Activated T-cell treated with anti-CD3 and anti-CD28 coated beads, Interleukin-2, amount 50 U/mL, for 24 hours (primary cell): ENCODE results near the gene PIP4K2A.
"Not testable (repeated sequence)": the region's sequence is repeated elsewhere in the genome, so short reads cannot be mapped to it uniquely, and the experiment has no call there.

Source experiments
- DNase-seq: peaks from one replicate; pipeline ENCODE4 v3.0.0-alpha.2; 2020
- H3K27ac Mint-ChIP-seq: 2 replicates; pipeline ENCODE4 v1.8.0; 2020; ENCODE audit warnings: mild to moderate bottlenecking, mixed read lengths
- H3K27me3 Mint-ChIP-seq: 2 replicates; pipeline ENCODE4 v1.8.0; 2020; ENCODE audit warnings: mixed read lengths
- H3K36me3 Mint-ChIP-seq: 2 replicates; pipeline ENCODE4 v1.8.0; 2020; ENCODE audit warnings: low read depth, mixed read lengths
- H3K4me1 Mint-ChIP-seq: 2 replicates; pipeline ENCODE4 v1.8.0; 2020; ENCODE audit warnings: low read depth, mixed read lengths
- H3K4me3 Mint-ChIP-seq: 2 replicates; pipeline ENCODE4 v1.8.0; 2020; ENCODE audit warnings: mild to moderate bottlenecking, moderate library complexity, mixed read lengths
- H3K9me3 Mint-ChIP-seq: 2 replicates; pipeline ENCODE4 v1.8.0; 2020; ENCODE audit warnings: mixed read lengths

Gene PIP4K2A

GRCh38 chr10:22727663-22728062 lies 13.3 kb upstream of the PIP4K2A start:
- DNase-seq: no peak
- H3K27me3 Mint-ChIP-seq: no peaks in the 10 kb centered on the region
- peaks cover 24% of the 10 kb centered on the region for H3K4me1 Mint-ChIP-seq
- H3K9me3 Mint-ChIP-seq: no peaks in the 10 kb centered on the region
- no peak overlapping the region for H3K27ac Mint-ChIP-seq
- H3K36me3 Mint-ChIP-seq: no peaks in the 10 kb centered on the region
- H3K4me3 Mint-ChIP-seq: no peak overlapping the region

DNA sequence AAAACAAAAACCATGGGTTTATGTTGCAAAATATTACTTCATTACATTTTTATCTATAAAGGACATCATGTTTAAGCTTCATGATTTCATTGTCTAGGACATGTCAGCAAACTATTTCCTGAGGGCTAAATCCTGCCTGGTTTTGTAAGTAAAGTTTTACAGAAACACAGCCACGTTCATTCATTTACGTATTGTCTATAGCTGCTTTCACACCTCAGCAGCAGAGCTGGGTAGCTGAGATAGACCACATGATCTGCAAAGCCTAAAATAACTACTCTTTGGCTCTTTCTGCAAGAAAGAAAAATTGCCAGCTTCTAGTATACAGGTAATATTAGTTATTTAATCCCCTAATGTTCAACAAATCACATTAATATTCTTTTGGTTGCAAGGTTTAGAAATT lies 12.7 kb upstream of the PIP4K2A start:
- Mint-ChIP-seq H3K27me3 (no peaks in the 10 kb centered on the region), H3K4me3 (no peak overlapping the region), H3K27ac (no peak overlapping the region), H3K4me1 (peaks cover 24% of the 10 kb centered on the region), H3K9me3 (no peaks in the 10 kb centered on the region), H3K36me3 (no peaks in the 10 kb centered on the region)
- DNase-seq: no peak

GRCh38 chr10:22724773-22725172 lies 10.4 kb upstream of the PIP4K2A start:
- Mint-ChIP-seq H3K9me3 (no peaks in the 10 kb centered on the region), H3K27me3 (no peaks in the 10 kb centered on the region), H3K27ac (no peak overlapping the region), H3K4me3 (no peak overlapping the region), H3K4me1 (peaks cover 29% of the 10 kb centered on the region), H3K36me3 (no peaks in the 10 kb centered on the region)
- no peak for DNase-seq

- no peaks in the 10 kb centered on the region for H3K36me3 Mint-ChIP-seq
- H3K4me1 Mint-ChIP-seq: peaks cover 29% of the 10 kb centered on the region
- no peaks in the 10 kb centered on the region for H3K27me3 Mint-ChIP-seq
- no peak overlapping the region for H3K4me3 Mint-ChIP-seq
- H3K27ac Mint-ChIP-seq: no peak overlapping the region
- no peak for DNase-seq
- no peaks in the 10 kb centered on the region for H3K9me3 Mint-ChIP-seq
These were observed 9.4 kb upstream of the PIP4K2A start for GRCh38 chr10:22723783-22724182.

DNA sequence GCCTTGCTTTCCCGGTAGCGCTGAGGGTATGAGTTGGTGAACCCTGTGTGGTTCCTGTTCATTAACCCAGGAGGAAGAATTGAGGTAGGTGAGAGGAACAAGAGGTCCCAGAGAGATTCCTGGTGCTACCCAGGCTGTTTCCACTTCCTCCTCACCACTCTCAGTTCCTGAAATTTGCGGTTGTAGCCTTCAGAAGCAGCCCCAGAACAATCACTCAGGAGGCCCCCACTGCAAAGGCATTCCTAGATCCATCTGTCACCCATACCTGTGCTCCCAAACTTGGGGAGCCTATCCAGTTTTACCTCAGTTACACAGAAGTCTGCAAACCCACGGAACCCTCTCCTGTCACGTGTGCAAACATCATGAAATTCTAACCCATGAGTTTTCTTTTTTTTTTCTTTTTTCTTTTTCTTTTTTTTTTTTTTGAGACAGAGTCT lies 9.0 kb upstream of the PIP4K2A start:
- H3K4me1 Mint-ChIP-seq: peaks cover 29% of the 10 kb centered on the region
- no peaks in the 10 kb centered on the region for H3K36me3 Mint-ChIP-seq
- no peak for DNase-seq
- H3K9me3 Mint-ChIP-seq: no peaks in the 10 kb centered on the region
- no peaks in the 10 kb centered on the region for H3K27me3 Mint-ChIP-seq
- H3K4me3 Mint-ChIP-seq: no peak overlapping the region
- peak overlapping the region; percentile 57 for H3K27ac Mint-ChIP-seq

DNA sequence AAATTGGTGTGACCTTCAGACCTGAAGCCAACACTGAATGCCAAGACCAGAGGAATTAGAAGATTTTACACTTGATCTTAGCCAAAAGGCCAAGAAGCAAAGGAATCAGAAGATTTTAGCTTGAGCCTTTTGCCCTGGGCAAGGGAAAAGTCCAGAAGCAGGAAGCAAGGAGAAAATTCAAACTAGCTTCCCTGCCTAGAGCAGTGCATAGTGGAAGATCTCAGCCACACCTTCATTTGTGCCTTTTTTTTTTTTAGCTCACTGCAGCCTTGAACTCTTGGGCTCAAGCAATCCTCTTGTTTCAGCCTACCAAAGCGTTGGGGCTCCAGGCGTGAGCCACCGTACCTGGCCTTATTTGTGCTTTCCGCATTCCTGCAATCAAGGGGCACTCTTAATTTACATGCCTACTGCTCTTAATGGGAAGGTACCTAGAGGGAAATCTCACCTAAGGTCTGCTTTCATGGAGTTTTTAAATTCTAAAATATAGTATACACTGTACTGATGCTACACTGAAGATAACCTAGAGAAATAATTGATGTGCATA lies 8.3 kb upstream of the PIP4K2A start:
- Mint-ChIP-seq H3K4me1 (peaks cover 29% of the 10 kb centered on the region), H3K36me3 (no peaks in the 10 kb centered on the region), H3K27ac (no peak overlapping the region), H3K27me3 (no peaks in the 10 kb centered on the region), H3K4me3 (no peak overlapping the region), H3K9me3 (no peaks in the 10 kb centered on the region)
- no peak for DNase-seq

- no peaks in the 10 kb centered on the region for H3K36me3 Mint-ChIP-seq
- no peak overlapping the region for H3K4me3 Mint-ChIP-seq
- H3K9me3 Mint-ChIP-seq: no peaks in the 10 kb centered on the region
- no peak for DNase-seq
- peaks cover 29% of the 10 kb centered on the region for H3K4me1 Mint-ChIP-seq
- no peak overlapping the region for H3K27ac Mint-ChIP-seq
- H3K27me3 Mint-ChIP-seq: no peaks in the 10 kb centered on the region
These were observed 6.3 kb upstream of the PIP4K2A start for GRCh38 chr10:22720667-22721066.

DNA sequence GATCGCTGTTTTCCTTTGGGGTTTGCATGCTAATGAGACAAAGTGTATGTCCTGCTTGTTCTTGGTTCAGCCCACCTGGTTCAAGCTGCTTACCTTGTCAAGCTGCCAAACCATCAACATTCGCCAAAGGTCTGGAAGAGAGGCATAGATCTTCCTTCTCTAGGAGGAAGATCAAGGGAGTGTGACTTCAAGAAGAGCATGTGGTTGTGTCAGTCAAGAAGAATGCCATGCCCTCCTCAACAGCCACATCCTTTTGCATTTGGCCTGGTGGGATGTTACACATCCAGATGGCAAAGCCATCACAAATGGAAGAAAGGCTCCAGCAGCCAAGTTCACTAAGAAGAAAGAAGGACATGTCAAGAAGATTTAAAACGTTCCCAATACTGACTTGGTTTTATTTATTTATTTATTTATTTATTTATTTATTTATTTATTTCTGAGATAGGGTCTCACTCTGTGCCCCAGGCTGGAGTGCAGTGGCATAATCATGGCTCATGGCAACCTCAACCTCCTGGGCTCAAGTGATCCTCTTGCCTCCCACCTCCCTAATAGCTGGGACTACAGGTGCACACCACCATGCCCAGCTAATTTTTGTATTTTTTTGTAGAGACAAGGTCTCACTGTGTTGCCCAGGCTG lies 5.1 kb upstream of the PIP4K2A start:
- no peaks in the 10 kb centered on the region for H3K27me3 Mint-ChIP-seq
- no peak for DNase-seq
- no peaks in the 10 kb centered on the region for H3K36me3 Mint-ChIP-seq
- no peak overlapping the region for H3K27ac Mint-ChIP-seq
- H3K4me3 Mint-ChIP-seq: no peak overlapping the region
- no peaks in the 10 kb centered on the region for H3K9me3 Mint-ChIP-seq
- peaks cover 28% of the 10 kb centered on the region for H3K4me1 Mint-ChIP-seq

- H3K9me3 Mint-ChIP-seq, H3K27ac Mint-ChIP-seq, H3K27me3 Mint-ChIP-seq: not testable (repeated sequence)
These were observed 4.3 kb upstream of the PIP4K2A start for GRCh38 chr10:22718659-22719058.

DNA sequence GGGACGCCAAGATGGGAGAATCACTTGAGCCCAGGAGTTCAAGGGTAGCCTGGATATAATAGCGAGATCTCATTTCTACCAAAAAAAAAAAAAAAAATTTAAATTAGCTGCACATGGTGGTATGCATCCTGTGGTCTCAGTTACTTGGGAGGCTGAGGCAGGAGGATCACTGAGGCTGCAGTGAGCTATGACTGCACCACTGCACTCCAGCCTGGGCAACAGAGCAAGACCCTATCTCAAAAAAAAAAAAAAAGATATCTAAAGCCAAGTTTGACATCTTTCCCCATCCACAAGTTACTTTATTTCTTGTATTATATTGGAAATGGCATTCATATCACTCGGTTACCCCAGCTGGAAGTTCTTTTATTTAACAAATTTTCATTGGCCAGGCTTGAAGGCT lies 3.4 kb upstream of the PIP4K2A start:
- Mint-ChIP-seq H3K4me3 (no peak overlapping the region), H3K4me1 (peaks cover 11% of the 10 kb centered on the region), H3K36me3 (peaks cover 5% of the 10 kb centered on the region), H3K27ac (no peak overlapping the region), H3K27me3 (no peaks in the 10 kb centered on the region), H3K9me3 (no peaks in the 10 kb centered on the region)
- DNase-seq: no peak

More at GRCh38 chr10:22718659-22719058, 4.3 kb upstream of the PIP4K2A start:
- DNase-seq, H3K4me3 Mint-ChIP-seq, H3K36me3 Mint-ChIP-seq: not testable (repeated sequence)
- peaks cover 20% of the 10 kb centered on the region for H3K4me1 Mint-ChIP-seq

DNA sequence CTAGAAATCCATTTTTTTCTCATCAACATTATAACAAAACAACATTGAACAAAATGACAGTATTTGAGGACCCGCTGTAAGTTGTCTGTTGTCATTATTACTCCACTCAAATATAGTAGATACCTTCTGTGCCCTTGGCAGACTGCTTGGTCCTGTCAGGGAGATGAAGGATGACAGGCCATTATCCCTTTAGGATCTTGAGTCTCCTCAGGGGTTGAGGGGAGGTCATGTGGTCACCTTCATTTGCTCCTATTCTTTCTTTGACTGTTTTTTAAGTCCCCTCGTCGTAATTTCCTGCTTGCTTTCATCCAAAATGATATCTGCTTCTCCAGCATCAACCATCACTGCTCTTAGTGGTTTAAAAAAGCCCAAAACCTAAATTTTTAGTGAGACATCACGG lies 2.6 kb upstream of the PIP4K2A start:
- no peak for DNase-seq
- H3K36me3 Mint-ChIP-seq: peaks cover 12% of the 10 kb centered on the region
- H3K4me1 Mint-ChIP-seq: peaks cover 16% of the 10 kb centered on the region
- no peaks in the 10 kb centered on the region for H3K27me3 Mint-ChIP-seq
- H3K4me3 Mint-ChIP-seq: no peak overlapping the region
- no peaks in the 10 kb centered on the region for H3K9me3 Mint-ChIP-seq
- H3K27ac Mint-ChIP-seq: no peak overlapping the region

DNA sequence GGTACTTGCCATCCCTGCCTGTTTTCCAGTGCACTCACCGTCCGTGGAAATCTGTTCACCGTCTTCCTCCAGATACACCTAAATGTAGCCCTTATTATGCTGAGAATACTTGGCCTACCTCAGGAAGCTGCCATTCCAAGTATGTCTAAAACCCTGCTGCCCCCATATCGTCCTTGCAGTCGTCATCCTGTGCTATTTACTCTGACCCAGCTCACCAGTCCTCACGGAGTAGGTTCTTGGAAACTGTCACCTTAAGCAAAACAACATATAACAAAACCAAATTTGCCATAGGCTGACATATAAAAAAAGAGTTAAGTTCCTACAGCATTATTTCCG lies 880 bp upstream of the PIP4K2A start:
- H3K27ac Mint-ChIP-seq: peak overlapping the region; percentile 80
- H3K36me3 Mint-ChIP-seq: peaks cover 12% of the 10 kb centered on the region
- no peaks in the 10 kb centered on the region for H3K9me3 Mint-ChIP-seq
- H3K4me1 Mint-ChIP-seq: peaks cover 25% of the 10 kb centered on the region
- DNase-seq: no peak
- H3K27me3 Mint-ChIP-seq: no peaks in the 10 kb centered on the region
- peak overlapping the region; percentile 67 for H3K4me3 Mint-ChIP-seq

- Mint-ChIP-seq H3K27me3 (no peaks in the 10 kb centered on the region), H3K36me3 (peaks cover 18% of the 10 kb centered on the region)
These were observed 412 bp downstream of the PIP4K2A start for GRCh38 chr10:22713853-22714478.

GRCh38 chr10:22712956-22713852 lies 1.2 kb downstream of the PIP4K2A start:
- Mint-ChIP-seq H3K27ac (peak overlapping the region; percentile 94), H3K9me3 (no peaks in the 10 kb centered on the region), H3K4me3 (peak overlapping the region; percentile 88), H3K36me3 (peaks cover 21% of the 10 kb centered on the region), H3K4me1 (peaks cover 46% of the 10 kb centered on the region), H3K27me3 (no peaks in the 10 kb centered on the region)
- peak; percentile 67 for DNase-seq

More at GRCh38 chr10:22713853-22714478, 412 bp downstream of the PIP4K2A start:
- Mint-ChIP-seq H3K4me3 (peak overlapping the region; percentile 88), H3K27ac (peak overlapping the region; percentile 87), H3K9me3 (no peaks in the 10 kb centered on the region), H3K4me1 (peaks cover 38% of the 10 kb centered on the region)
- no peak for DNase-seq
